NCI-H146 (cell line): ENCODE results near the gene GGCT.

Source experiments
- DNase-seq: peaks from one replicate; lab custom pipeline; 2025; lab: John Stamatoyannopoulos, UW

The GGCT gene

GRCh38 chr7:30478349-30479201 lies 26.1 kb downstream of the GGCT start, which contains the start of gene NOD1:
Gene NOD1, minus strand, starts transcription at chr7:30478784. Its CDS starts 21,863 bp downstream, at chr7:30456921.
- peak; percentile 72 for DNase-seq

DNA sequence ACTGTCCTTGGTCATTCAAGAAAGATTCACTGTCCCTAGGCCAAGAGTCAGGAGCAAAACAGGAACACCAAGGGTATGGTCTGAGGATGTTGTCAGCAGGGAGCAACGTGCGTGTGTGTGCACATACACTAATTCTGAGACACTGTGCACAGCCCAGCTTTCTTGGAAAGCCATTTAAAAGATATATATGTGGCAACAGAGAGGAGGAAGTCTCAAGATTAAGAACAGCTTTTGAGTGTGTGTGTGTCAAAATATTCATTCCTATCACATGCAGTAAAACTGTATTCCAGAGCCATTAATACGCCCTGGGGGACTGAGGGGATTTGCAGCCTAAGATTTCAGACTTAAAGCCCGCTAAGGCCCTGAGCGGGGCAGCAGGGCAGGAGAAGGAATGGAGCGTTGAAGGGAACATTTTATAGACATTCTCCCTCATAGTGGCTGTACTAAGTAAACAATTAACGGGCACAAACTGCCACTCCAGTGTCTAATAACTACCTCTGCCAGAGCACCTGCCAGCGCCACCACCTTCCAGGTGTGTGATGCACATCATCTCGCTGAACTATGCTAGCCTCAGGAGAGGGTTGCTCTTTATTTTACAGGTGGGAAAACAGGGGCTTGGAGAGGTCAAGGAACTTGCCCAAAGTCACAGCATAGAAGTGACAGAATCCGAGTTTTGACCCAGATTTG lies 28.0 kb downstream of the GGCT start:
- DNase-seq: peak; percentile 45

DNA sequence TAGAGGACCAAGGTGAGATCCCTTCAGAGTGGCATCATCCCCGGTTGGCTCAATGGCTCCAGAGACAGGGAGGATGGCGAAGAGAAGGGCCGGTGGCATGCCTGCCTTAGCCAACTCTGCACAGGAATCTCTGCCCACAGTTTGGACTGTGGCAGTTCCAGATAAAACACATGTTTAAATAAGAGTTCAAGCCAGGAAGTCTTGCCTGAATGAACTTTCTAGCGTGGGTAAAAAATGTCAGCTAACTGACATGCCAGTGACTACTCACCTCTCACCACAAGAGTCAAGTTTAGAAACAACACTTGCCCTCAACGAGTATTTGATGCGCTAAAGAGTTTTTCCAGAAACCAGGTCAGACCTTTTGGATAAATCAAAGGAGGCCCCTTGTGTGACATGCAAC lies 29.0 kb downstream of the GGCT start:
- no peak for DNase-seq

GRCh38 chr7:30474893-30475292 lies 29.7 kb downstream of the GGCT start:
- DNase-seq: no peak

DNA sequence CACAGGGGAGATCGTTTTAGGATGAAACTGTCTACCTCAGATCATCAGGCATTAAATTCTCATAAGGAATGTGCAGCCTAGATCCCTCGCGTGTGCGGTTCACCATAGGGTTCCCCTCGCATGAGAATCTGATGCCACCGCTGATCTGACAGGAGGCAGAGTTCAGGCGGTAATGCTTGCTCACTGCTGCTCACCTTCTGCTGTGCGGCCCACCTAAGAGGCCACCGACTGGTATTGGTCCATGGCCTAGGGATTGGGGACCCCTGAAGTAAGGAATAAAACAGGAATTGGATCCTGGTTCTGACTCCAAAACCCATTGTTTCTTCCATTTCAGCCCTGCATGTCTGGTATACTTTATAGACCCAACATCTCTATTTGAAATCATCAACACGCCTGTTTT lies 30.1 kb downstream of the GGCT start:
- DNase-seq: no peak

- no peak for DNase-seq
Observed at GRCh38 chr7:30473903-30474302, 30.7 kb downstream of the GGCT start.

DNA sequence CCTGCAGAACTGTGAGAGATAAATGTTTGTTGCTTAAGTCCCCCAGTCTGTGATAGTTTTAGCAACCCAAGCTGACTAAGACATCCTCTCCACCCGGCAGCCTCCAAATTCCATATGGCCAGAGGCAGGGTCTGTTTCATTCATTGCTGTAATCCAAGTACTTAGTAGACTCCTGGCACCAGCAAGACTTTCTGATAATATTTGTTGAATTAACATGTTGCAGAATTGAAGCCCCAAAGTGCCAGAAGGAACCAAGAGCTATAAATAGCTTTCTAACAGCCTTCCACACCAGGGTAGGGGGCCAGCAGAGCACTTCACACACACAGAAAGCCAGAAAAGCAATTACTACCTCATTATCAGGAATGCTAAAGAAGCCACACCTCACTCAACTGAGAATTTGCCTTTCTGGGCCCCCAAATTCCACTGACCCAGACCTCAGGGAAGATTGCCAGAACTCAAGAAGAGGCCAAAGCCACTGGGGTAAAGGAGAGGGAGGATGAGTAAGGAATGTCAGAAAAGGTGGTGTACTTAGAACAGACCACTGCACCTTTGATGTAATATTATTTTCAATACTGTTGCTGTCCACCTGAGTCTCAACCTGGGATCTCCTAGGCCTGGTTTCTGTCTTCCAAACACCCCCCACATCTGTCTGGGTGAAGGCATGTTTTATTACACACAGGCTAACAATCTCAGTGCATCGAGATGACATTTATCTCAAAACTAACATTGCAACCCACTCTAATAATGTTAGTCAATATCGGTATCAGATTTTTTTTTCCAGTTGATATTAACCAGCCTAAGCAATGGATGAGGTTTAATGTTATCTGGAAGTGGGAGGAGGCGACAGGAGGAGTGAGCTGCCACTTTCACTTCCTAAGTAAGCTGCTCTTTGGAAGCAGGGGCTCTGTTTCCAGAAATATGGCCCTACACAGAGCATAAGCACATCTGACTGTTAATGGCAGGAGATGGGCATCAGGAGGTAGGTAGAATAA lies 31.5 kb downstream of the GGCT start:
- no peak for DNase-seq

DNA sequence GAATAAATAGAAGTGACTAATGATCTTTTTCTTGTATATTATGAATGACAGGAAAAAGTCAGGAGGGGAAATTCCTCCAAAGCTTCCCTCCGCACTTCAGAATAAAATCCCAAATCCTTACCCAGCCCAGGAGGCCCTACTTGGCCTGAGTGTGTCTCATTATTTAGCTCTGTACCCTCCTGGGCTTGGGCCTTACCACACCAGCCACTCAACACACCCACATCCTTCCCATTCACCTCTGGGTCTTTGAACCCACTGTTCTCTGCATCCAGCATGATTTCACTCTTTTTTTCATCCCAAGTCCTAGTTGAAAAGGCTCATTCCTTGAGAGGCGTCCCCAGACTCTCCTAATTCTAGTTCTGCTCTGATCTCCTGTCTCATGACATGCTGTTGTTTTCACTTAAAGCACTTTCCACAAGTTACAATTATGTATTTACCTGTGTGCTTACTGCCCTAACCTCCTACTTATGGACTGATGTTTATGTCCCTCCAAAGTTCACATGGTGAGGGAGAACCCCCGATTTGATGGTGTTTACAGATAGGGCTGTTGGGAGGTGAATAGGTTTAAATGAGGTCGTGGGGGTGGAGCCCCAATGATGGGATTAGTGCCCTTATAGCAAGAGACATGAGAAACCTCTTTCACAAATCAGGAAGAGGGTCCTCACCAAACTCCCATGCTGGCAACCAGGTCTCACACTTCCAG lies 32.4 kb downstream of the GGCT start:
- no peak for DNase-seq

DNA sequence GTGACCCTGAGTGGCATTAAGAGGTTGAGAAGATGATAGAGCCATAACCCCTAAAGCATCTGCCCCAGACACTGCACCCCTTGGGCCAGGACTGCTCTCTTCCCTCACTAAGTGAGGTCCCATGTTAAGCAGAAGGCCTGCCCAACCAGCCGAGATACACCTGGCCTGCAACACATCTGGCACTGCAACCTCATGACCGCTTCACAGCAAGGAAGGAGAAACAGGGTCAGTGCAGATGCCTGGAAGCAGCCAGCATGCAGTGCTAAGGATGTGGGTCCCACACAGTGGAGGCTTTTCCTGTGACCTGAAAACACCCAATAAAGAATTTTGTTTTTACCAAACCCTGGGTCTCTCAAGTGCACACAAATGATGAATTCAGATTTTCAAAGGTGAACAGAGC lies 33.4 kb downstream of the GGCT start:
- no peak for DNase-seq

GRCh38 chr7:30470771-30471170 lies 33.9 kb downstream of the GGCT start:
- no peak for DNase-seq

DNA sequence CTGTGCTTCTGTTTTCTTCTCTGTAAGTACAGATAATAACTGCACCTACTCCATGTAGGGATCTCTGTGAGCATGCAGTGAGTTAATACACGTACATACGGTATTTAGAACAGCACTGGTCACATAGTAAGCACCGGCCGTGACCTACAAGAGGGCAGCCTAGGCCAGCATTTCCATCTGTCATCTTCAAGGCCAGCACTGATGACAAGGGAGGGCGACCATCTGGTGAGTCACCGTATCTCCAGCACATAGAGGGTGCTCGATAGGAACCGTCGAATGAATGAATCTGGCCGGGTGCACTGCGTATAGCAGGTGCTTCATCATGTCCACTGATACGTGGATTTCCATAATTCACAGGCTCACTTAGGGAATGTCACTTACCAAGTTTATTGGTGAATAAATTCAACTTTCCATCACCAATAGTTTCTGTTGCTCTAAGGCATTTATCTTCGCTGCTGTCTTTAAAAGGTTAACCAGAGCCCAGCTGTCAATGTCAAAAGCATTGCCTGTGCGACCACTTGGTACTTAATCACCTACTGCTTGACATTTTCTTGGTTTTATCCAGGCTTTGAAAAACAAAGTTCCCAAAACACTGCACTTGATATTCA lies 34.4 kb downstream of the GGCT start:
- DNase-seq: no peak

GRCh38 chr7:30469303-30469702 lies 35.3 kb downstream of the GGCT start:
- DNase-seq: no peak

DNA sequence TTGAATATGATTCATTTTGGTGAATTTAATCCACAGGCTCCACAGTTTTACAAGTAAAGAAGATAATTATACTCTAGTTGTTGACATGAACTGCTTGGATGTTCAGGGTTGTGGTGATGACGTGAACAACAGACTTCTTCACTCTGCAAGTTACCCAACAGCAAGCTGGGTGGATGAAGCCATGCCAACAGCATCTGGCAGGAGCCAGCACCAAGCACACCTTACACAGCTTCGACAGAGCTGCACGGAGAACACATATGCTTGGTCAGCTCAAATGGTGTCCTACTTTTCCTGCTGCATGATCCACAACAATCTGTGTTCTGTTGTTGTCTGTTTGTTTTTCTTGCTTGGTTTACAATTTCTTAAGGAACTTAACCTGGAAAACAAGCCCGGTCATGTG lies 35.8 kb downstream of the GGCT start:
- no peak for DNase-seq

DNA sequence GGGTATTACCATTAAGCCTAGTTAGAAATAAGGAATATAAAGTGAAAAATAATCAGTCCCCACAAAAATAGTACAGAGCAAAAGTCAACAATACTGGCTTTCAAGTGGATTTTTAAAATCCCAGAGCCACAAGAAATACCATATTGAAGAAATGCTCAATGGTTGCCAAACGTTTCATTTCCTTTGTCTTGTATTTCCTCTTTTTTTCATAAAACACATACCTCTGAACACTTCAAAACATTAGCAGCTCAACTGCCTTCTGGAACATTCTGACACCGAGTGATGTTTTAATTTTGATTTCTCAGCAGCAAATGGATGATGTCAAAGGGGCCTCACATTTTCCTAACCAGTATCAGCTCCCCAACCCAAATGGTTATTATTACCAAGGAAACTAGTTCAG lies 36.6 kb downstream of the GGCT start:
- no peak for DNase-seq

- DNase-seq: no peak
Observed at GRCh38 chr7:30467271-30467670, 37.4 kb downstream of the GGCT start.

DNA sequence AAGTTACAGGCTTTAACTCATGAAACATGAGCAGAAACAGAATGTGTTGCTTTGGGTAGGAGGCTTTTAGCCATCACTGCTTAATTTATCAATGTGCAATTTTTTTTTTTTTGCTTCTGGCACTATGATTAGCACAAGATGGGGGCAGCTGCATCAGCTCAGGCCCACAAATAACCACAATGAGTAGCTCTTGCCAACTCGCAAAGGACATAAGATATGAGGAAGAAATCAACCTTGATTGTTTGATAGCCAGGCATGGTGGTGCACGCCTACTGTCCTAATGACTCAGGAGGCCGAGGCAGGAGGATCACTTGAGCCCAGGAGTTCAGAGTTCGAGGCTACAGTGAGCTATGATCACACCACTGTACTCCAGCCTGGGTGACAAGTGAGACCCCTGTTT lies 38.4 kb downstream of the GGCT start:
- DNase-seq: no peak

- DNase-seq: no peak
Observed at GRCh38 chr7:30465811-30466180, 38.8 kb downstream of the GGCT start.

DNA sequence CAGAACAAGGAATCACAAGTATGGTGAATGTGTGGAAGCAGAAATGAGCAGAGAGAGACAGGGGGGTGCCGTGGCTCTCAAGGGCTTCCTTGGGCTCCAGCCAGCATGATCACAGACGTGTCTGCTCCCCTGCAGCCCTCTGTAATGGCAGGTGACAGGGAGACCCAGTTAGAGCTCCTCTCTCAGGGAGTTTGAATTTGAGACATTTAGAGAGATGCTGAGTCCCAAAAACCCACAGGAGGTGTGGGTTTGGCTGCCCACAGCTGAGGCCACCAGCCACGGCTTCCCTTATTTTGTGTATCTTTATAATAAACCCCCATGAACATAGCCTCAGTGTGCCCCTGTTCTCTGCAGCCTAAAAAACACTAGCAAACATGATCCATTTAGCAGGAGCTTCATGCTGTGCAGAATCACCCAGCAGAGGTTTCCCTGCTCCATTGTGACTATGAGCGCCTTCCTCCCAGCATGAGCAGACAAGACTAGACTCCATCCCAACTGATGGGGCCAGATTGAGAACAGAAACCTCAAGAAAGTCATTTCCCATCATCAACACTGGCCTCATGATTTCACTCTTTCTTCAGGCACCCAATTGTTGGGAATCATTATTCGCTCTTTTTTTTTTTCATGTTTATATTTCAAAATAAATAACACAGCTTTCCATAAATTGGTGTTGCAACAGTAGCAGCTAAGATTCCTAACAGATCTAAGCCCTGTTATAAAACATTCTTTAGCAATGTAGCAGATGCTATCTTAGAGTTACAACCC lies 39.4 kb downstream of the GGCT start:
- no peak for DNase-seq

DNA sequence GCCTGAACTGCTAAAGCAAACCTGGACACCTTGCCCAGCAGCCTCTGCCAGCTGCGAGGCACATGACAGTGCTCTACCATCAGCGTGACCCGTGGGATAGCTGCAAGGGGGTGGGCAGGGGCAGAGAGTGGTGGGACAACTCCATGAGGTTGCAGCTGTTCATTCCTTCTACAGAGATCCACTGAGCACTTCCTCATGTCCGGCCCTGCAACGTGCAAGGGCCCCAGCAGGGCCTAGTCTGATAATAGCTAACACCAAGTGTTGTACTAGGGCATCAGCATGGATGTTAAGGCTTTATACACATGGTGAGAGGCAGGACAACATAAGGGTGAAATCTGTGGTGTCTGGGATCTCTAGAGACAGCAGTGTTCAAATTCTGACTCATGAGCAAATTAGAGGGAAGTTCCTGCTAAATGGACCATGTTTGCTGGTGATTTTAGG lies 40.4 kb downstream of the GGCT start:
- no peak for DNase-seq

GRCh38 chr7:30463405-30464145 lies 41.1 kb downstream of the GGCT start:
- DNase-seq: no peak
